Adipose tissue (tissue), 3 donors: ENCODE results near the gene CLCN7. TPM values are rescaled to one million over a fixed set of nuclear protein-coding genes. Genes with fewer than 3 reads are reported as not detected.

Experiments used
- H3K27ac ChIP-seq: one replicate; pipeline ENCODE4 v1.5.1; 2013; ENCODE audit warnings: low read depth, low read length
- WGBS, 3 donors: extraction: QIAGEN DNeasy Blood & Tissue Kit; methylation state at CpG; one replicate each; pipeline ENCODE4 v1.1.7; 2013; 5-methylcytosine and 5-hydroxymethylcytosine counted together
- polyA plus RNA-seq, 3 donors: library from polyadenylated mRNA; stranded (reverse); fragments of 200-250 nt; gene quantifications; one replicate each; pipeline ENCODE4 v1.2.3, GENCODE V29; 2013
- donor health status: healthy with polysubstance abuse.
- donor health status: Bipolar disorder and iron deficiency.
- donor health status: healthy.

The CLCN7 gene
- polyA plus RNA-seq, 3 donors, result 31.5 to 51.7 (median 33.9) TPM

DNA sequence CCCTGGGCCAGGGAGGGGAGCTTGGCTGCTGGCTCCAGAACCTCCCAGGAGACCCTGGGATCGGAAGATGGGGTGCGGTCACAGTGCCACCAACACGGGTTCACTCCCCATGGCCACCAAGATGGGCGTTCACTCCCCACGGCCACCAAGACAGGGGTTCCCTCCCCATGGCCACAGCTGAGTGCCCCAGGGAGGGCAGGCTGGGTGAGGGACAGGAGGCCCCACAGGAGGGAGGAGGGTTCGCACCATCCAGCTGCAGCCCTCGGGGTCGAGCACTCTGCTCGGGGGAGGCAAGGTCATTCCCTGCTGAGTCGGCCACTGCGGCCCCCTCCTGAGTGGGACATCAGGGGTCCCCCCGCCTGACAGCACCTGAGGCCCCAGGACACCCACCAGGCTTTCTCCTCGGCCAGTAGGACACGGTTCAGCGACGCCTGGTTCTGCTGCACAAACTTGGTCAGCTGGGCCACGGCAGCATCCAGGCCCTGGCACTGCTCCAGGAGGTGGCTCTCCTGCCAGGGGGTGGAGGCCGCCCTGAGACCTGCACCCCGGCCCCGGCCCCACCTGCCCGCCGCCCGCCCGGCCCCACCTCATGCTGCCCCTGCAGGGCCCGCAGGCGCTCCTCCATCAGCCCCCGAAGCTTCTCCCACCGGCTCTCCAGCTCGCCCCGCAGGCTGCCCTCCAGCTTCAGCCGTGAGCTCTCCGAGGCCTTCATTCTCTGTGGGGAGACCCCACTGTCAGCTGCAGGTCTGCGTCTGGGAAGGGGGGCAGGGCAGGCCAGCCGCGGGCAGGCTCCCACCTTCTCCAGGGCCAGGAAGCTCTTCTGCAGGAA lies 36.4 kb downstream of the CLCN7 start:
- WGBS, 3 donors, result 82 to 86% (median 83%) methylated on average over 32 to 35 of the region's 35 CpGs

DNA sequence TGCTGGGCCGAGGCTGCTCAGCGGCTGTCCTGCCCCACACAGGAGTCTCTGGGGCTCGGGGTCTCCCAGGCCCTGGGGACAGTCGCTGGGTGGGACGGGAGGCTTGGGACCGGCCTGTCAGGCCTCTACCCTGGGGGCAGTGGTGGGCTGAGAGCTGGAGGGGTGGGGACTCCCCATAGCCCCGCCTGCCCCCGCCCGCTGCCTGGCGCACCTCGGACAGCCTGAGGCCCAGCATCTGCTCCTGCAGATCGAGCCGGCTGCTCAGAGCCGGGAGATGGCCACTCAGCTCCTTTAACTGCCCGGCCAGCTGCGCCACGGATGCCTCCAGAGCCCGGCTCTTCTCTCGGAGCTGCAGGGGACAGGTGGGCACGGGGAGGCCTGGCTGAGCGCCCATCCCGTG lies 37.2 kb downstream of the CLCN7 start:
- no peak overlapping the region for H3K27ac ChIP-seq
- 89 to 91% (median 89%) methylated on average over 17 to 22 of the region's 22 CpGs for WGBS, 3 donors

More for the DNA sequence above, 36.4 kb downstream of the CLCN7 start:
- H3K27ac ChIP-seq, result no peak overlapping the region

DNA sequence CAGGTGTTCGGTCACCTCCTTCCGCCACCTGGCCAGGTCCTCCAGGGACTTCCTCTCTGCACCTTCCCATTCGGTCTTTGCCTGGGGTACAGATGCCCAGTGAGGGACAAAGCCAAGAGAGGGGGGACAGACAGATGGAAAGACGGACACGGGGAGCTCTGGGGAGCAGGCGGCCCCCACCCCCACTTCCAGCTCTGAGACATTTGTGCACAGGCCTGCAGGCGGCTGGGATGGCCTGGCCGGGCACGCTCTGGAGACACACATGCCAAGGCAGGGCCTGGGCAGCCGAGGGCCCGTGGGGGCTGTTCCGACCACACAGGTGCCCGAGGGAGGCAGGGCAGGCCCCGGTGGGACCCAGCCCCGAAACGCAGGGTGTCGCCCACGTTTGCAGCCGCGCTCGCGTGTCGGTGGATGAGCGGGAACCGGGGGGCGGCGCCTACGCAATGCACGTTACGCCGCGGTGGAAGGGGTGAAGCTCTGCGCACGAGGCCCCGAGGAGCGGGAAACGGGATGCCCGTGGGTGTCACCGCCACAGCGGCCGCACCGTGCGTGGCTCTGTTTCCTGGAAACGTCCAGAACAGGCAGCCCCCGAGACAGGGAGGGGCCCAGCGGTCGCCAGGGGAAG lies 38.0 kb downstream of the CLCN7 start:
- WGBS, 3 donors, result 90 to 93% (median 91%) methylated on average over 47 of the region's 47 CpGs

DNA sequence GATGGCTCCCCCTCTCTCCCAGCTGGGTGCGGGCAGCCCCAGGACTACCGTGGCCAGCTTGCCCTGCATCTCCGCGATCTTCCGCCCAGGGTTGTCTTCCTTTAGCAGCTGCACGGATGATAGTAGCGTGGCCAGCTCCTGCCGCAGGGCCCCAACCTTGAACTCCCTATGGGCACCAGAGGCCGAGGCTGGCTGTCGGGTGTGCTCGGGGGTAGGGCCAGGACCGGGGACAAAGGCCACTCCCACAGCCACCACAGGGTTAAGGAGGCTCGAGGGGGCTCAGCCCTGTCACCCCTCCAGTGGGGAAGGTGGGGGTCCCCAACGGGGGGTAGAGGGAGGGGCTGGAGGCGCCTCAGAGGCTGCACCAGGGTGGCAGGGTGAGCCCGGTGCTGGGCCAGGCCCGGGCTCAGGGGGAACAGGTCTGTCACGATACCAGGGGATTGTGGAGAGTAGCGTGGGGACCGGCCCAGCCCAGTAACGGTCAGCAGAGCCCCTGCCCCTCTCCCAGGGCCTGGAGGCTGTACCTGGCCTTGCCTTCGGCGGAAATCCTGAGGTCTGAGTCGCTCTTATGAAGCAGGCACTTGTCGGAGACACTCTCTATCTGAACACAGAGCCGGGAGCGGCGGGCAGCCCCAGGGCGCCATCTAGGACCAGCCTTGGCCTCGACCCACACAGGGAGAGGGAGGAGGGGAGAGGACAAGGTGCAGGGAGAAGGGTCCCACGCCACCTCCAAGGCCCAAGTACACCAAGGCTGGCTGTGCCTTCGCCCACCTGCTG lies 38.7 kb downstream of the CLCN7 start:
- 80 to 87% (median 84%) methylated on average over 28 to 32 of the region's 32 CpGs for WGBS, 3 donors
- no peak overlapping the region for H3K27ac ChIP-seq

More for the DNA sequence above, 38.0 kb downstream of the CLCN7 start:
- H3K27ac ChIP-seq, result no peak overlapping the region

- H3K27ac ChIP-seq, result no peak overlapping the region
- 89 to 94% (median 92%) methylated on average over 39 to 40 of the region's 40 CpGs for WGBS, 3 donors
These were observed 39.9 kb downstream of the CLCN7 start for GRCh38 chr16:1434644-1435592.

GRCh38 chr16:1433756-1434155 lies 41.1 kb downstream of the CLCN7 start:
- WGBS, 3 donors, result 45 to 57% (median 57%) methylated on average over 18 to 22 of the region's 22 CpGs
- H3K27ac ChIP-seq, result no peak overlapping the region

GRCh38 chr16:1433263-1433560 lies 41.6 kb downstream of the CLCN7 start:
- no peak overlapping the region for H3K27ac ChIP-seq
- 74 to 87% (median 87%) methylated on average over 13 to 14 of the region's 14 CpGs for WGBS, 3 donors

- H3K27ac ChIP-seq, result no peak overlapping the region
- 65 to 81% (median 66%) methylated on average over 36 to 63 of the region's 63 CpGs for WGBS, 3 donors
These were observed 42.2 kb downstream of the CLCN7 start for GRCh38 chr16:1432388-1433262.

GRCh38 chr16:1431497-1432270 lies 43.1 kb downstream of the CLCN7 start:
- 70 to 81% (median 78%) methylated on average over 17 to 20 of the region's 20 CpGs for WGBS, 3 donors
- H3K27ac ChIP-seq, result no peak overlapping the region

DNA sequence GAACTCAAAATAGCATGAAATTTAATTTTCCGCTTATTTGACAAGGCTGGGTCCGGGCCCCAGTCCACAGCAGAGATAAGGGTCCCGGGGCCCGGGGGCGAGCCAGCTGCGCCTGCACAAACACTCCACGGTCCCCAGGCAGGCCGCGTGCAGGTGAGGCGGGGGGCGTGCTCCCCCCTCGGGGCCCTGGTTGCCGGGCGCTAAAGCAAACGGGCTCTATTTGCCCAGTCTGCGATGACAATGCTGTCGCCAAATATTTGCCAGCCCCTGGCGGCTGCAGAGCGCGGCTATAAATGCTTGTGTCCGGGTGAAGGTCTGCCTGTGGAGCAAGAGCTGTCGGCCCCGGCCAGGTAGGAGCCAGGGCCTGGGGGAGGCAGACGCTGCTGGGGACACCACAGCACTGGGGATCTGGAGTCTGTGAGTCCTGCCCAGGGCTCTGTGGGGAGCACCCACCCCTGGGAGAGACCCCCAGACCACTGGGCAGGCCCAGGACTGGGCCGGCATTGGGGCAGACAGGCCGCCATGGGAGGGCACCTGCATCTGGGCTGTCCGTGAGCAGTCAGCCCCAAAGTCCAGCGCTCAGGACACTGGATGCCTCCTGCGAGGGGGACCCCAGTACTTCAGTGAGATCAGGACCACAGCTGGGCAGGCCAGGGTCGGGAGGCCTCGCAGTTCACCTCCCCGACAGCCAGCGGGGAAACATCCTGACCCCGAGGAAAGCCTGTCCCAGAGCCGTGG lies 43.9 kb downstream of the CLCN7 start, which contains the start of gene PERCC1:
TSS of gene PERCC1 (plus strand) at position 320 of the 738 bp plus-strand sequence. CDS start 1,516 bp downstream, outside the sequence.
- 43 to 60% (median 49%) methylated on average over 34 to 35 of the region's 35 CpGs for WGBS, 3 donors

GRCh38 chr16:1430214-1430758 lies 44.5 kb downstream of the CLCN7 start:
- no peak overlapping the region for H3K27ac ChIP-seq
- WGBS, 3 donors, result 60 to 67% (median 61%) methylated on average over 12 to 14 of the region's 14 CpGs

More for the DNA sequence above, 43.9 kb downstream of the CLCN7 start, which contains the start of gene PERCC1:
- no peak within 1 kb of the TSS for H3K27ac ChIP-seq

DNA sequence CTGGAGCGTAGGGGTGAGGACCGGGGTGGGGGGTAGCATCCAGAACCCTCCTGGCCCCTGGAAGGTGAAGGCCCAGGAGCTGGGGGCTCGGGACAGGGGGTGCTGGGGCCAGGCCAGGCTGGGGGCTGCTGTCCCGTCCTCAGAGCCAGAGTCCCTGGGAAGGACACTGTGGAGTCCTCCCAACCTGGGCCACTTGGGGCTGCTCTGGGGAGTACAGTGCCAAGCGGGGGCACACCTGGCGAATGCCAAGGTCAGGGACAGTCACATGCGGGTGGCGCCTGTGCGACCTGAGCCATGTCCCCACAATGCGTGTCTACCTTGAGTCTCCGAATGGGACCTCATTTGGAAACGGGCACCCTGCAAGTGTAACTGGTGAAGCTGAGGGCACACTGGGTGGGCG lies 45.2 kb downstream of the CLCN7 start:
- WGBS, 3 donors, result 92 to 95% (median 92%) methylated on average over 13 of the region's 13 CpGs
- no peak overlapping the region for H3K27ac ChIP-seq

DNA sequence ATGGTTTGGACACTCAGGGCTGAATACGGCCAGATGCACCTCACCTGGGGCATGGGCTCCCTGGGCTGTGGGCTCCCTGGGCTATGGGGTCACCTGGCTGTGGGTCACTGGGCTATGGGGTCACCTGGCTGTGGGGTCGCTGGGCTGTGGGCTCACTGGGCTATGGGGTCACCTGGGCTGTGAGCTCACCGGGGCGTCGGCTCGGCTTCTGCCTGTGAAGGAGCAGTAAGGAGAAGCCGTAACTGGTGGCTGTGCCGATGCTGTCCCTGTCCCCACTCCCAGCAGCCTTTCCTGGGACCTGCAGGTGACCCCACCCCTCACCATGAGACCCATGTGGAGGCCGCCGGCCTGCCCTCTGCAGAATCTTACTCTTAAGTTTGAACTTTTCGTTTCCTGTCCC lies 45.8 kb downstream of the CLCN7 start:
- 82 to 91% (median 86%) methylated on average over 11 of the region's 11 CpGs for WGBS, 3 donors
- H3K27ac ChIP-seq, result no peak overlapping the region

DNA sequence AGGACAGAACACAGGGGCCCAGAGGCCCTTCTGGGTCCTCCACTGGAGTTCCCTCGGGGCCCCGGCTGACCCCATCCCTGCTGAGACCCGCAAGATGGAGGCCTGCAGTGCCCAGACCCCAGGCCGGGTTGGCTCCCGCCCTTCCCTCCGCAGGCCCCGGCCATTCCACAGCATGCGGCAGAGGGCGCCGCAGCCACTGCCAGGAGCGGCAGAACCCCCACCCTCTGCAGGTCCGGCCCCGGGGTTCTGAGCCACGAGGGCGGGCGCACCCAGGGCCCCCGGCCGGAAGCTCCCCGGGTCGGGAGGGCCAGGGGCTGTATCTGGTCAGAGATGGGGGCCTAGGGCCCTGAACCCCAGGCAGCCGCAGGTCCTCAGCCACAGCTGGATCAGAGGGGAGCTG lies 46.3 kb downstream of the CLCN7 start:
- 13 to 42% (median 25%) methylated on average over 21 of the region's 21 CpGs for WGBS, 3 donors
- no peak overlapping the region for H3K27ac ChIP-seq
